Stimulated activated CD4-positive, alpha-beta T cell treated with anti-CD3 and anti-CD28 coated beads, Interleukin-1b, Interleukin-23, amount 100 ng/mL, for 1 hour (primary cell): ENCODE results near the gene ATP7B.
"Not testable (repeated sequence)": the region's sequence is repeated elsewhere in the genome, so short reads cannot be mapped to it uniquely, and the experiment has no call there.

Experiments used
- DNase-seq, 2 donors: peaks; one replicate each; pipeline ENCODE4 v3.0.0-alpha.2; 2020; ENCODE audit warnings: low read depth in 2 of 2

ATP7B gene

GRCh38 chr13:52006523-52007245 is 4.6 kb downstream of the ATP7B start:
- DNase-seq = no peak

GRCh38 chr13:52005841-52006522 is 5.3 kb downstream of the ATP7B start:
- no peak for DNase-seq

- no peak for DNase-seq
Measured at GRCh38 chr13:52004511-52005170, 6.6 kb downstream of the ATP7B start.

GRCh38 chr13:52003541-52003940 is 7.7 kb downstream of the ATP7B start:
- no peak for DNase-seq

GRCh38 chr13:52002361-52002760 is 8.9 kb downstream of the ATP7B start:
- no peak for DNase-seq

GRCh38 chr13:52001120-52001731 is 10.0 kb downstream of the ATP7B start:
- no peak for DNase-seq

- DNase-seq = no peak
Measured at GRCh38 chr13:51999921-52000320, 11.3 kb downstream of the ATP7B start.

GRCh38 chr13:51999510-51999911 is 11.7 kb downstream of the ATP7B start:
- DNase-seq = no peak

- no peak for DNase-seq
Measured at GRCh38 chr13:51998723-51999509, 12.3 kb downstream of the ATP7B start.

GRCh38 chr13:51997641-51998330 is 13.5 kb downstream of the ATP7B start:
- no peak for DNase-seq

GRCh38 chr13:51997186-51997585 is 14.1 kb downstream of the ATP7B start:
- DNase-seq = no peak

- no peak for DNase-seq
Measured at GRCh38 chr13:51996641-51997040, 14.6 kb downstream of the ATP7B start.

- no peak for DNase-seq
Measured at GRCh38 chr13:51995677-51996551, 15.3 kb downstream of the ATP7B start.

- DNase-seq = no peak
Measured at GRCh38 chr13:51993713-51994112, 17.5 kb downstream of the ATP7B start.

GRCh38 chr13:51988988-51989618 is 22.1 kb downstream of the ATP7B start:
- no peak for DNase-seq

GRCh38 chr13:51984904-51985303 is 26.3 kb downstream of the ATP7B start:
- DNase-seq = not testable (repeated sequence)

GRCh38 chr13:51983292-51983691 is 28.0 kb downstream of the ATP7B start:
- not testable (repeated sequence) for DNase-seq

- DNase-seq = no peak
Measured at GRCh38 chr13:51981355-51981754, 29.9 kb downstream of the ATP7B start.

GRCh38 chr13:51980908-51981307 is 30.3 kb downstream of the ATP7B start:
- DNase-seq = no peak
